ENCODE measurements around the gene LRIT2.

DNA sequence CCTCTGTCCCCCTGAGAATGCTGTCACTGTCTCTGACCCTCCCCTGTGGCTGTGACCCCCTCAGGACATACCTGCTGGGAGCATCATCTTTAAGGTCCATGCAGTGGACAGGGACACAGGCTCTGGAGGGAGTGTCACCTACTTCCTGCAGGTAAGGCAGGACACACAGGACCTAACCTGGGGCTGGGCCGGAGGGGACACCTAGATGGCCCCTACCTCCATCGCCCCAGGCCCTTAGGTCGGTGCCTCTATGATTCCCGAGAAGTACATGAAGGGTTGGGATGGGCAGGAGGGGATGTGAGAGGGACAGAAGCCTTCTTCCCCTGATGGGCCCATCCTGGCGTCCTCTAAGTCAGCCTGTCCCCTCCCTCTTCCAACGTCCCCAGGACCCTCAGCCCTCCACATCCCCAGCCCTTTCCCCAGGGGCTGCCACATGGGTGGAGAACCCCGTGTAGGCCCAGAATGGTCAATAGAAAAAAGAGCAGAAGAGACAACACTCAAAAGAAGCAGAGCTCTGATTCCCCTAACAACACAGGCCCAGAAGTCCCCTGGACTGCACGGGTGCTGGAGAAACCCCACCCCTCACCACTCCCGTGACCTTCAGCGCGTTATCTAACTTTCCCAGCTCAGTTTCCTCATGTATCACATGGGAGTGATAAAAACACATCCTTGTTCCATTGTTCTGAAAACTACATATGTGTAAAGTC, 24.7 kb downstream of the LRIT2 start:
- TF ChIP-seq, protein P1, sequence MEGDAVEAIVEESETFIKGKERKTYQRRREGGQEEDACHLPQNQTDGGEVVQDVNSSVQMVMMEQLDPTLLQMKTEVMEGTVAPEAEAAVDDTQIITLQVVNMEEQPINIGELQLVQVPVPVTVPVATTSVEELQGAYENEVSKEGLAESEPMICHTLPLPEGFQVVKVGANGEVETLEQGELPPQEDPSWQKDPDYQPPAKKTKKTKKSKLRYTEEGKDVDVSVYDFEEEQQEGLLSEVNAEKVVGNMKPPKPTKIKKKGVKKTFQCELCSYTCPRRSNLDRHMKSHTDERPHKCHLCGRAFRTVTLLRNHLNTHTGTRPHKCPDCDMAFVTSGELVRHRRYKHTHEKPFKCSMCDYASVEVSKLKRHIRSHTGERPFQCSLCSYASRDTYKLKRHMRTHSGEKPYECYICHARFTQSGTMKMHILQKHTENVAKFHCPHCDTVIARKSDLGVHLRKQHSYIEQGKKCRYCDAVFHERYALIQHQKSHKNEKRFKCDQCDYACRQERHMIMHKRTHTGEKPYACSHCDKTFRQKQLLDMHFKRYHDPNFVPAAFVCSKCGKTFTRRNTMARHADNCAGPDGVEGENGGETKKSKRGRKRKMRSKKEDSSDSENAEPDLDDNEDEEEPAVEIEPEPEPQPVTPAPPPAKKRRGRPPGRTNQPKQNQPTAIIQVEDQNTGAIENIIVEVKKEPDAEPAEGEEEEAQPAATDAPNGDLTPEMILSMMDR (IDR thresholded peaks at IDR 0.05): no peak
- no peak for TF ChIP-seq ZFX (IDR thresholded peaks at IDR 0.05; ENCODE audit: borderline replicate concordance)
